Gastroesophageal sphincter (tissue), 4 donors: ENCODE data around the gene TMCO5A. TPM values are rescaled to one million over a fixed set of nuclear protein-coding genes. Genes with fewer than 3 reads are reported as not detected.

Experiments
- ATAC-seq: fragments of 150-250 bp; one replicate; pipeline ENCODE4 v1.9.1; 2016; ENCODE audit warnings: mild to moderate bottlenecking, moderate library complexity
- H3K27ac ChIP-seq, 4 donors: fragments of 200-600 bp; sonication (generic) in 3 of 4; 1 replicate in 3 of 4; 2 replicates in 1 of 4; pipeline ENCODE4 v1.5.1; 2016 to 2019
- H3K27me3 ChIP-seq: fragments of 200-600 bp; sonication (generic); one replicate; pipeline ENCODE4 v1.5.1; 2019
- H3K36me3 ChIP-seq, 2 donors: fragments of 200-600 bp; sonication (generic); one replicate each; pipeline ENCODE4 v1.5.1; 2019; ENCODE audit warnings: control low read depth in 1 of 2
- H3K4me1 ChIP-seq, 3 donors: fragments of 200-600 bp; sonication (generic); 1 replicate in 2 of 3; 2 replicates in 1 of 3; pipeline ENCODE4 v1.5.1; 2016 to 2019; ENCODE audit warnings: control low read depth in 2 of 3
- H3K4me3 ChIP-seq, 2 donors: fragments of 200-600 bp; sonication (generic); one replicate each; pipeline ENCODE4 v1.5.1; 2019; ENCODE audit warnings: mild to moderate bottlenecking in 1 of 2, moderate library complexity in 1 of 2
- H3K9me3 ChIP-seq, 3 donors: fragments of 200-600 bp; sonication (generic); one replicate each; pipeline ENCODE4 v1.5.1; 2017 to 2019; ENCODE audit warnings: control low read depth in 2 of 3
- CTCF ChIP-seq, 4 experiments: fragments of 200-600 bp in 2 of 4; fragments of 450-650 bp in 2 of 4; sonication (generic) in 1 of 4; IDR thresholded peaks; one replicate each; pipeline ENCODE4 v1.5.1; 2017 to 2019; ENCODE audit warnings: antibody characterized with exemption in 4 of 4, mild to moderate bottlenecking in 2 of 4, moderate library complexity in 2 of 4
- EP300 ChIP-seq: sonication (generic); formaldehyde crosslinking; IDR thresholded peaks from one replicate; pipeline ENCODE4 v1.6.1; 2017; ENCODE audit warnings: antibody characterized with exemption, mild to moderate bottlenecking
- POLR2A ChIP-seq, 2 donors: fragments of 450-650 bp; IDR thresholded peaks; one replicate each; pipeline ENCODE4 v1.6.1; 2017; ENCODE audit warnings: antibody characterized with exemption in 2 of 2, mild to moderate bottlenecking in 2 of 2, moderate library complexity in 1 of 2
- POLR2AphosphoS5 ChIP-seq: sonication (generic); formaldehyde crosslinking; IDR thresholded peaks from one replicate; pipeline ENCODE4 v1.6.1; 2017; ENCODE audit warnings: antibody characterized with exemption
- WGBS, 2 donors: methylation state at CpG; one replicate each; pipeline ENCODE4 v1.1.5; 2018; ENCODE audit warnings: low coverage in 1 of 2; 5-methylcytosine and 5-hydroxymethylcytosine counted together
- total RNA-seq, 4 donors: library from RNA; depleted of rRNA; stranded (reverse); fragments of >200 nt; gene quantifications; one replicate each; pipeline ENCODE4 v1.1.0, GENCODE V29; 2016

Gene TMCO5A
- total RNA-seq, 4 donors from 2014 or later, result not detected

- 38 to 42% methylated on average over 1 of the region's 1 CpG for WGBS, 2 donors
- TF ChIP-seq POLR2A (IDR thresholded peaks at IDR 0.05) (no peak), CTCF (IDR thresholded peaks at IDR 0.05) (no peak), POLR2AphosphoS5 (no peak), EP300 (no peak)
- H3K27me3 ChIP-seq, result no peaks in the 10 kb centered on the region
- H3K9me3 ChIP-seq, result no peaks in the 10 kb centered on the region
- no peaks in the 10 kb centered on the region for H3K36me3 ChIP-seq
- no peak for ATAC-seq
- no peak overlapping the region for H3K27ac ChIP-seq
- no peak overlapping the region for H3K4me3 ChIP-seq
- no peaks in the 10 kb centered on the region for H3K4me1 ChIP-seq
These were observed 33.3 kb downstream of the TMCO5A start for GRCh38 chr15:37967788-37968187.

GRCh38 chr15:37973856-37974255, 39.4 kb downstream of the TMCO5A start:
- Histone ChIP-seq H3K9me3 (peaks cover 0 to 4% (median 0%) of the 10 kb centered on the region in 3 donors), H3K4me3 (no peak overlapping the region), H3K4me1 (no peaks in the 10 kb centered on the region), H3K36me3 (no peaks in the 10 kb centered on the region), H3K27me3 (peaks cover 11% of the 10 kb centered on the region), H3K27ac (no peak overlapping the region)
- 86 to 100% methylated on average over 1 to 2 of the region's 2 CpGs for WGBS, 2 donors
- TF ChIP-seq CTCF (IDR thresholded peaks at IDR 0.05), result no peak
- no peak for TF ChIP-seq POLR2AphosphoS5
- no peak for TF ChIP-seq EP300
- TF ChIP-seq POLR2A (IDR thresholded peaks at IDR 0.05), result no peak
- ATAC-seq, result no peak

- H3K27ac ChIP-seq, result no peak overlapping the region
- ATAC-seq, result no peak
- WGBS, 2 donors, result 100% methylated on average over 2 of the region's 4 CpGs; no CpG with 5 or more reads in 1 of the 2 donors
- no peak overlapping the region for H3K4me3 ChIP-seq
- H3K36me3 ChIP-seq, result no peaks in the 10 kb centered on the region
- no peaks in the 10 kb centered on the region for H3K9me3 ChIP-seq
- TF ChIP-seq POLR2AphosphoS5, result no peak
- no peak for TF ChIP-seq POLR2A (IDR thresholded peaks at IDR 0.05)
- no peak for TF ChIP-seq EP300
- no peak for TF ChIP-seq CTCF (IDR thresholded peaks at IDR 0.05)
- H3K4me1 ChIP-seq, result no peaks in the 10 kb centered on the region
- H3K27me3 ChIP-seq, result peaks cover 11% of the 10 kb centered on the region
These were observed 43.8 kb downstream of the TMCO5A start for GRCh38 chr15:37978231-37978630.

- Histone ChIP-seq H3K27me3 (peaks cover 11% of the 10 kb centered on the region), H3K4me3 (no peak overlapping the region), H3K9me3 (no peaks in the 10 kb centered on the region), H3K36me3 (no peaks in the 10 kb centered on the region), H3K27ac (no peak overlapping the region), H3K4me1 (no peaks in the 10 kb centered on the region)
- 51 to 60% methylated on average over 1 to 5 of the region's 11 CpGs for WGBS, 2 donors
- ATAC-seq, result no peak
- TF ChIP-seq POLR2A (IDR thresholded peaks at IDR 0.05), result no peak
- no peak for TF ChIP-seq POLR2AphosphoS5
- no peak for TF ChIP-seq CTCF (IDR thresholded peaks at IDR 0.05)
- TF ChIP-seq EP300, result no peak
These were observed 45.4 kb downstream of the TMCO5A start for GRCh38 chr15:37979671-37980409.

GRCh38 chr15:37981201-37981600, 46.8 kb downstream of the TMCO5A start:
- WGBS, 2 donors, result 42 to 68% methylated on average over 4 of the region's 5 CpGs
- no peak overlapping the region for H3K27ac ChIP-seq

More at GRCh38 chr15:37981201-37981600, 46.8 kb downstream of the TMCO5A start:
- H3K27me3 ChIP-seq, result peaks cover 11% of the 10 kb centered on the region
- H3K9me3 ChIP-seq, result no peaks in the 10 kb centered on the region
- TF ChIP-seq CTCF (IDR thresholded peaks at IDR 0.05), result no peak
- TF ChIP-seq POLR2AphosphoS5, result no peak
- TF ChIP-seq POLR2A (IDR thresholded peaks at IDR 0.05), result no peak
- TF ChIP-seq EP300, result no peak
- H3K4me3 ChIP-seq, result no peak overlapping the region
- ATAC-seq, result no peak
- H3K4me1 ChIP-seq, result no peaks in the 10 kb centered on the region
- no peaks in the 10 kb centered on the region for H3K36me3 ChIP-seq
